Fibroblast of skin of left biceps (primary cell): ENCODE data around the gene CORO2B.
"Not testable (repeated sequence)": the region's sequence is repeated elsewhere in the genome, so short reads cannot be mapped to it uniquely, and the experiment has no call there.

Source experiments
- DNase-seq, 2 experiments: peaks; one replicate each; pipeline ENCODE4 v3.0.0-alpha.2; 2013; ENCODE audit warnings: low read depth in 2 of 2

CORO2B gene

GRCh38 chr15:68726246-68726645 lies 147.5 kb downstream of the CORO2B start:
- no peak for DNase-seq

- DNase-seq, result no peak
Observed at GRCh38 chr15:68729789-68730411, 151.1 kb downstream of the CORO2B start.

GRCh38 chr15:68730471-68730919 lies 151.7 kb downstream of the CORO2B start:
- DNase-seq, result no peak

GRCh38 chr15:68730976-68731897 lies 152.4 kb downstream of the CORO2B start:
- DNase-seq, result no peak

- no peak for DNase-seq
Observed at GRCh38 chr15:68732451-68732850, 153.7 kb downstream of the CORO2B start.

GRCh38 chr15:68733666-68734065 lies 154.9 kb downstream of the CORO2B start:
- DNase-seq, result no peak

GRCh38 chr15:68734352-68734751 lies 155.6 kb downstream of the CORO2B start:
- no peak for DNase-seq

GRCh38 chr15:68734881-68735280 lies 156.1 kb downstream of the CORO2B start:
- DNase-seq, result no peak

- no peak for DNase-seq
Observed at GRCh38 chr15:68735610-68736009, 156.8 kb downstream of the CORO2B start.

GRCh38 chr15:68739390-68740080 lies 160.7 kb downstream of the CORO2B start:
- DNase-seq, result no peak

- DNase-seq, result no peak
Observed at GRCh38 chr15:68743256-68743655, 164.5 kb downstream of the CORO2B start.

GRCh38 chr15:68749365-68749764 lies 170.6 kb downstream of the CORO2B start:
- no peak for DNase-seq

- peak in 1 of 2 experiments; percentile 19 for DNase-seq
Observed at GRCh38 chr15:68749793-68750192, 171.0 kb downstream of the CORO2B start.

GRCh38 chr15:68751622-68752021 lies 172.8 kb downstream of the CORO2B start:
- no peak for DNase-seq

- DNase-seq, result no peak
Observed at GRCh38 chr15:68755731-68756130, 176.9 kb downstream of the CORO2B start.

- DNase-seq, result not testable (repeated sequence)
Observed at GRCh38 chr15:68759982-68760579, 181.3 kb downstream of the CORO2B start.

- DNase-seq, result no peak
Observed at GRCh38 chr15:68763063-68763462, 184.3 kb downstream of the CORO2B start.

GRCh38 chr15:68764090-68764489 lies 185.3 kb downstream of the CORO2B start:
- DNase-seq, result no peak

GRCh38 chr15:68765602-68766368 lies 187.0 kb downstream of the CORO2B start:
- DNase-seq, result no peak

GRCh38 chr15:68767833-68768232 lies 189.0 kb downstream of the CORO2B start:
- no peak for DNase-seq

- peak; percentile 39 for DNase-seq
Observed at GRCh38 chr15:68768321-68768720, 189.5 kb downstream of the CORO2B start.
